Panc1 (cell line): Measurements from ENCODE around the gene AMHR2. TPM values are rescaled to one million over a fixed set of nuclear protein-coding genes. Genes with fewer than 3 reads are reported as not detected.
"Not testable (repeated sequence)": the region's sequence is repeated elsewhere in the genome, so short reads cannot be mapped to it uniquely, and the experiment has no call there.

Experiments
- ATAC-seq: fragments of 200-7000 bp; cut with Tn5 transposase; 2 replicates; pipeline ENCODE4 v1.9.1; 2020; ENCODE audit warnings: mild to moderate bottlenecking, moderate library complexity
- BruUV-seq: library from RNA; stranded (reverse); fragments of 400-500 nt; replicated peaks from 2 replicates; lab custom pipeline; 2021; lab: Mats Ljungman, UMichigan
- CTCF ChIA-PET: fragments of 300-600 bp; sonication (Branson Sonifier 250); formaldehyde crosslinking; loops from one replicate; lab custom pipeline; 2022; ENCODE audit warnings: antibody characterized with exemption; lab: Charles Lee
- POLR2A ChIA-PET: fragments of 300-600 bp; sonication (Branson Sonifier 250); formaldehyde crosslinking; loops from one replicate; lab custom pipeline; 2022; ENCODE audit warnings: antibody characterized with exemption; lab: Charles Lee
- DNase-seq: peaks from one replicate; pipeline ENCODE4 v3.0.0-alpha.2; 2010; ENCODE audit warnings: low read depth, low spot score
- H3K27ac ChIP-seq: 2 replicates; pipeline ENCODE4 v1.5.1; 2011; ENCODE audit warnings: mild to moderate bottlenecking, low read length, inconsistent platforms
- H3K27me3 ChIP-seq: fragments of 200-500 bp; sonication (Bioruptor generic); 2 replicates; pipeline ENCODE4 v1.6.0; 2014; ENCODE audit warnings: low read length, inconsistent platforms; ENCODE audit not compliant: control insufficient read depth, insufficient read depth
- H3K36me3 ChIP-seq: fragments of 200-500 bp; sonication (Bioruptor generic); 2 replicates; pipeline ENCODE4 v1.5.1; 2014; ENCODE audit warnings: inconsistent platforms, mild to moderate bottlenecking, low read length, moderate library complexity; ENCODE audit not compliant: control insufficient read depth, insufficient read depth
- H3K4me1 ChIP-seq: 2 replicates; pipeline ENCODE4 v1.5.1; 2011; ENCODE audit warnings: inconsistent platforms, mild to moderate bottlenecking, low read length, moderate library complexity; ENCODE audit not compliant: control insufficient read depth, insufficient read depth
- H3K4me3 ChIP-seq, 2 experiments: 2 replicates each; pipeline ENCODE4 v1.5.1; 2011 to 2012; ENCODE audit warnings: low read depth in 2 of 2, low read length in 2 of 2, mild to moderate bottlenecking in 2 of 2, inconsistent platforms in 1 of 2, moderate library complexity in 1 of 2
- H3K9me3 ChIP-seq: fragments of 200-500 bp; sonication (Bioruptor generic); 2 replicates; pipeline ENCODE4 v1.5.1; 2014; ENCODE audit warnings: low read depth, mild to moderate bottlenecking, inconsistent platforms, low read length, moderate library complexity; ENCODE audit not compliant: control insufficient read depth, insufficient read depth
- POLR2AphosphoS5 ChIP-seq: IDR thresholded peaks from 2 replicates; pipeline ENCODE4 v1.6.1; 2012; ENCODE audit warnings: mild to moderate bottlenecking, low read depth, low read length, moderate library complexity
- SIN3A ChIP-seq: IDR thresholded peaks from 2 replicates; pipeline ENCODE4 v1.6.1; 2012; ENCODE audit warnings: low read depth, mild to moderate bottlenecking, low read length, moderate library complexity, borderline replicate concordance; ENCODE audit not compliant: insufficient read depth
- TCF7L2 ChIP-seq: IDR thresholded peaks from 2 replicates; pipeline ENCODE4 v1.6.1; 2011; ENCODE audit warnings: mild to moderate bottlenecking, low read depth, low read length, inconsistent platforms
- in situ Hi-C: cut with HindIII; loops from 2 replicates; pipeline ENCODE4 v1.10.0; 2016; ENCODE audit warnings: low sequenced_read_pairs, low pct_unique_long_range_greater_than_20kb
- intact Hi-C: fragments of 100-400 bp; cut with micrococcal nuclease; formaldehyde crosslinking; loops from one replicate; pipeline ENCODE4 v1.10.0; 2022; ENCODE audit not compliant: unreplicated experiment
- total RNA-seq: library from RNA; stranded (reverse); gene quantifications from one replicate; pipeline ENCODE4 v1.2.1, GENCODE V29; 2021; ENCODE audit not compliant: unreplicated experiment
- TF ChIP-seq, protein P1 (sequence below): fragments of 450-650 bp; IDR thresholded peaks from 2 replicates; pipeline ENCODE4 v1.5.1; 2017; ENCODE audit warnings: mild to moderate bottlenecking
- TF ChIP-seq, protein P2 (sequence below), 2 experiments: IDR thresholded peaks; 2 replicates each; pipeline ENCODE4 v1.6.1; 2011 to 2012; ENCODE audit warnings: low read depth in 2 of 2, control low read depth in 1 of 2, low read length in 1 of 2, mild to moderate bottlenecking in 1 of 2, moderate library complexity in 1 of 2; ENCODE audit not compliant: insufficient read depth in 1 of 2

The AMHR2 gene
- total RNA-seq, 1 experiment from 2014 or later: 0.13 TPM

DNA sequence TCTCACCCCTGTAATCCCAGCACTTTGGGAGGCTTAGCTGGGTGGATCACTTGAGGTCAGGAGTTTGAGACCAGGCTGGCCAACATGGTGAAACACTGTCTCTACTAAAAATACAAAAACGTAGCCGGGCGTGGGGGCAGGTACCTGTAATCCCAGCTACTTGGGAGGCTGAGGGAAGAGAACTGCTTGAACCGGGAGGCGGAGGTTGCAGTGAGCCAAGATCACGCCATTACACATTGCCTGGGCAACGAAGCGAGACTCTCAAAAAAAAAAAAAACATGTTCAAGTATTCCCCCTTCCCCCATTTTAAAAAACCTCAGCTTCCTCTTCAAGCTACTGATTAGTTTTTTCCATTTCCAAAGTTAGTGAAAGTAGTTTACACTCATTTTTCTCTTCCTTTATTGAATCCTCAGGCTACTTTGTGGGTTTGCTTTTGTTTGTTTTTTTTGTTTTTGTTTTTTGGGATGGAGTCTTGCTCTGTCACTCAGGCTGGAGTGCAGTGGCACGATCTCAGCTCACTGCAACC lies 6.3 kb upstream of the AMHR2 start:
- BruUV-seq, DNase-seq, ATAC-seq, POLR2A ChIA-PET, H3K4me3 ChIP-seq, H3K9me3 ChIP-seq, H3K27ac ChIP-seq, in situ Hi-C loops, H3K27me3 ChIP-seq, intact Hi-C loops: not testable (repeated sequence)
- peaks cover 12% of the 10 kb centered on the region for H3K36me3 ChIP-seq
- CTCF ChIA-PET: interaction anchor here (1.7 kb wide), 1 partner anchor 65 kb away, joined by 11 read pairs; no protein-coding TSS in a partner anchor
- TF ChIP-seq POLR2AphosphoS5: 0 out of 2 replicates have a peak, but pooled peaks have one; percentile 19
- peaks cover 16% of the 10 kb centered on the region for H3K4me1 ChIP-seq

DNA sequence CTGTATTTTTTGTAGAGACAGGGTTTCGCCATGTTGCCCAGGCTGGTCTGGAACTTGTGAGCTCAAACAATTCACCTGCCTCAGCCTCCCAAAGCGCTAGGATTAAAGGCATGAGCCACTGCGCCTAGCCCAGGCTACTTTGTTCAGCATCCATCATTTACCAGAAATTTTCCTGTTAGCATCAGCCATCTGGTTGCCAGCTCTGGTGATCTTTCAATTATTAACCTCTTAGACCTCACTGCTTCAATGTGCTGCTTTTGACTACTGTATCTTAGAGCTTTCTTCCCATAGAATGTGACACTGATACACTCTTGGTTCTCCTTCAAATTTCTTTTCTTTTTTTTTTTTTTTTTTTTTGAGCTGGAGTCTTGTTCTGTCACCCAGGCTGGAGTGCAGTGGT lies 5.4 kb upstream of the AMHR2 start:
- no peak overlapping the region for H3K4me3 ChIP-seq
- peaks cover 16% of the 10 kb centered on the region for H3K4me1 ChIP-seq
- TF ChIP-seq, protein P1, sequence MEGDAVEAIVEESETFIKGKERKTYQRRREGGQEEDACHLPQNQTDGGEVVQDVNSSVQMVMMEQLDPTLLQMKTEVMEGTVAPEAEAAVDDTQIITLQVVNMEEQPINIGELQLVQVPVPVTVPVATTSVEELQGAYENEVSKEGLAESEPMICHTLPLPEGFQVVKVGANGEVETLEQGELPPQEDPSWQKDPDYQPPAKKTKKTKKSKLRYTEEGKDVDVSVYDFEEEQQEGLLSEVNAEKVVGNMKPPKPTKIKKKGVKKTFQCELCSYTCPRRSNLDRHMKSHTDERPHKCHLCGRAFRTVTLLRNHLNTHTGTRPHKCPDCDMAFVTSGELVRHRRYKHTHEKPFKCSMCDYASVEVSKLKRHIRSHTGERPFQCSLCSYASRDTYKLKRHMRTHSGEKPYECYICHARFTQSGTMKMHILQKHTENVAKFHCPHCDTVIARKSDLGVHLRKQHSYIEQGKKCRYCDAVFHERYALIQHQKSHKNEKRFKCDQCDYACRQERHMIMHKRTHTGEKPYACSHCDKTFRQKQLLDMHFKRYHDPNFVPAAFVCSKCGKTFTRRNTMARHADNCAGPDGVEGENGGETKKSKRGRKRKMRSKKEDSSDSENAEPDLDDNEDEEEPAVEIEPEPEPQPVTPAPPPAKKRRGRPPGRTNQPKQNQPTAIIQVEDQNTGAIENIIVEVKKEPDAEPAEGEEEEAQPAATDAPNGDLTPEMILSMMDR: no peak
- TF ChIP-seq SIN3A: no peak
- TF ChIP-seq TCF7L2: no peak
- TF ChIP-seq POLR2AphosphoS5: no peak
- TF ChIP-seq, protein P2, sequence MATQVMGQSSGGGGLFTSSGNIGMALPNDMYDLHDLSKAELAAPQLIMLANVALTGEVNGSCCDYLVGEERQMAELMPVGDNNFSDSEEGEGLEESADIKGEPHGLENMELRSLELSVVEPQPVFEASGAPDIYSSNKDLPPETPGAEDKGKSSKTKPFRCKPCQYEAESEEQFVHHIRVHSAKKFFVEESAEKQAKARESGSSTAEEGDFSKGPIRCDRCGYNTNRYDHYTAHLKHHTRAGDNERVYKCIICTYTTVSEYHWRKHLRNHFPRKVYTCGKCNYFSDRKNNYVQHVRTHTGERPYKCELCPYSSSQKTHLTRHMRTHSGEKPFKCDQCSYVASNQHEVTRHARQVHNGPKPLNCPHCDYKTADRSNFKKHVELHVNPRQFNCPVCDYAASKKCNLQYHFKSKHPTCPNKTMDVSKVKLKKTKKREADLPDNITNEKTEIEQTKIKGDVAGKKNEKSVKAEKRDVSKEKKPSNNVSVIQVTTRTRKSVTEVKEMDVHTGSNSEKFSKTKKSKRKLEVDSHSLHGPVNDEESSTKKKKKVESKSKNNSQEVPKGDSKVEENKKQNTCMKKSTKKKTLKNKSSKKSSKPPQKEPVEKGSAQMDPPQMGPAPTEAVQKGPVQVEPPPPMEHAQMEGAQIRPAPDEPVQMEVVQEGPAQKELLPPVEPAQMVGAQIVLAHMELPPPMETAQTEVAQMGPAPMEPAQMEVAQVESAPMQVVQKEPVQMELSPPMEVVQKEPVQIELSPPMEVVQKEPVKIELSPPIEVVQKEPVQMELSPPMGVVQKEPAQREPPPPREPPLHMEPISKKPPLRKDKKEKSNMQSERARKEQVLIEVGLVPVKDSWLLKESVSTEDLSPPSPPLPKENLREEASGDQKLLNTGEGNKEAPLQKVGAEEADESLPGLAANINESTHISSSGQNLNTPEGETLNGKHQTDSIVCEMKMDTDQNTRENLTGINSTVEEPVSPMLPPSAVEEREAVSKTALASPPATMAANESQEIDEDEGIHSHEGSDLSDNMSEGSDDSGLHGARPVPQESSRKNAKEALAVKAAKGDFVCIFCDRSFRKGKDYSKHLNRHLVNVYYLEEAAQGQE (IDR thresholded peaks at IDR 0.05; ENCODE audit: insufficient read depth in 1 of 2, low read depth in 2 of 2, low read length in 1 of 2): no peak
- intact Hi-C loops (no loop called here), in situ Hi-C loops (no loop called here)
- BruUV-seq: no TSS peak
- ChIA-PET CTCF (interaction anchor here (0.6 to 1.7 kb wide), 2 partner anchors 66 to 97 kb away, joined by 6 to 11 read pairs; partner anchors contain the start of gene AAAS), POLR2A (interaction anchor here (0.6 to 0.7 kb wide), 4 partner anchors 32 to 56 kb away, joined by 3 to 16 read pairs (median 5); no protein-coding TSS in a partner anchor)
- no peaks in the 10 kb centered on the region for H3K27me3 ChIP-seq
- H3K9me3 ChIP-seq: no peaks in the 10 kb centered on the region
- DNase-seq (no peak), ATAC-seq (no peak)
- peaks cover 8% of the 10 kb centered on the region for H3K36me3 ChIP-seq
- H3K27ac ChIP-seq: no peak overlapping the region

DNA sequence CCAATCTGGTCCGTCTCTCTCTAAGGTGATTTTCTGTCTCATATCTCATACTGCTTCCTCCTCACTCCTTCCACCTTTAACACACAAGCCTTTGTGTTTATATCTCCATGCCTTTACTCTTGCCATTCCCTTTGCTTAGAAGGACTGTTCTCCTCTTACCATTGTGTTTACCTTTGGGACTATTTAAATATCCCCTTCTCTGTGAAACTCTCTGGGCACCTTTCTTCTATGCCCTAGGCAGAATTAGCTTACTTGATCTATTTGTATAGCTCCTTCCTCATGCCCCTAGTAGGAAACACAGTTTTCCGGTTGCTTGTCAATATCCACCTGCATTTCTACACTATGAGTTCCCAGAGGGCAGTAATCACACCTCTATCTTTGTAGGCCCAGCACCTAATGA lies 3.9 kb upstream of the AMHR2 start:
- BruUV-seq: no TSS peak
- intact Hi-C loops: loop anchor here (2.0 kb wide), 2 partner anchors 67 to 93 kb away; no protein-coding TSS in a partner anchor
- CTCF ChIA-PET: interaction anchor here (0.6 kb wide), 1 partner anchor 72 kb away, joined by 4 read pairs; no protein-coding TSS in a partner anchor

More for the DNA sequence above, 3.9 kb upstream of the AMHR2 start:
- in situ Hi-C loops: loop anchor here (5.0 kb wide), 1 partner anchor 62 kb away; no protein-coding TSS in a partner anchor
- Histone ChIP-seq H3K36me3 (no peaks in the 10 kb centered on the region), H3K27me3 (no peaks in the 10 kb centered on the region), H3K4me3 (peak overlapping the region in 1 of 2 experiments; percentile 46; a peak in 2 of 4 replicates), H3K4me1 (peaks cover 16% of the 10 kb centered on the region), H3K27ac (peak overlapping the region; percentile 93), H3K9me3 (no peaks in the 10 kb centered on the region)
- ATAC-seq: no peak
- POLR2A ChIA-PET: interaction anchor here (0.6 kb wide), 2 partner anchors 8 to 64 kb away, joined by 3 read pairs; no protein-coding TSS in a partner anchor
- DNase-seq: no peak
- TF ChIP-seq SIN3A (no peak), POLR2AphosphoS5 (no peak), TCF7L2 (no peak)
- TF ChIP-seq, protein P1: no peak
- TF ChIP-seq, protein P2 (IDR thresholded peaks at IDR 0.05; ENCODE audit: insufficient read depth in 1 of 2, low read depth in 2 of 2, low read length in 1 of 2): no peak
